ENCODE measurements around the gene HDC.

- no peak for TF ChIP-seq POLR2A (IDR thresholded peaks at IDR 0.05)
- no peak for TF ChIP-seq CTCF (IDR thresholded peaks at IDR 0.05)
- TF ChIP-seq POLR2AphosphoS5 (IDR thresholded peaks at IDR 0.05), result no peak
Measured at GRCh38 chr15:50307799-50308198, 42.3 kb upstream of the HDC start.

Data from upper lobe of left lung (tissue), 4 donors.